NCI-H2081 (cell line): ENCODE measurements around the gene CACYBP.

Source experiments
- DNase-seq, 2 experiments: peaks; one replicate each; lab custom pipeline; 2025; lab: John Stamatoyannopoulos, UW

CACYBP gene

DNA sequence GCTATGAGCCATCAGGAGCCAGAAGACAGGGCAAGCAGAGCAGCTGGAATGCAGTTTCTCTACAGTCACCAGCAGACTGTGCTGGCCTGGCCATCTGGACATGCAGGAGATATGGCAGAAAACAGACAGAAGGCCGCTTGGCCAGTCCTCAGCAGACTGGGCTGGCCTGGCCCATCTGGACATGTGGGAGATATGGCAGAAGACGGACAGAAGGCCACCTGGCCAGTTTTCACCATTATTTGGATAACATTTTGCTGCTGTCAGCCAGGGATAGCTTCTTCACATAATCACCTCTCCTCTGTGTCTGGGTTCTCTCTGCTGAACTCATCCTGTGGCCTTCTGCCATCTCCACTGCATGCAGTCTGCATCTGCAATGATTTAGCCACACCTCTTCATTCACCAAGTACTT lies 25.0 kb upstream of the CACYBP start:
- no peak for DNase-seq

DNA sequence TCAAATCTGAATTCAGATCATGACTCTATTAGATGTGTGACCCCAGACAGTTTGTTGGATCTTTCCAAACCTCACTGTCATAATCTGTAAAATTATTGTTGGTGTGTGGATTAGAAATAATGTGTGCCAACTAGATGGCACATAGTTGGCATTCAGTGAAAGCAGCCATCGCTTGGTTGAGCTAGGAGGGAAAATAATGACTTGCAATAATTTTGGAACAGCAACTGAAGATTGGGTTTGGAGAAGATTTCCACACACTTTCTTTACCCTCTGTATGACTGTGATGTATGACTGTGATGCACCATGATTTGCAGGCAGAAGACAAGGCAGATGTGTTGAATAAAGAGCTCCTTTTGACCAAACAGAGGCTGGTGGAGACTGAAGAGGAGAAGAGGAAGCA lies 24.0 kb upstream of the CACYBP start:
- DNase-seq, result no peak

DNA sequence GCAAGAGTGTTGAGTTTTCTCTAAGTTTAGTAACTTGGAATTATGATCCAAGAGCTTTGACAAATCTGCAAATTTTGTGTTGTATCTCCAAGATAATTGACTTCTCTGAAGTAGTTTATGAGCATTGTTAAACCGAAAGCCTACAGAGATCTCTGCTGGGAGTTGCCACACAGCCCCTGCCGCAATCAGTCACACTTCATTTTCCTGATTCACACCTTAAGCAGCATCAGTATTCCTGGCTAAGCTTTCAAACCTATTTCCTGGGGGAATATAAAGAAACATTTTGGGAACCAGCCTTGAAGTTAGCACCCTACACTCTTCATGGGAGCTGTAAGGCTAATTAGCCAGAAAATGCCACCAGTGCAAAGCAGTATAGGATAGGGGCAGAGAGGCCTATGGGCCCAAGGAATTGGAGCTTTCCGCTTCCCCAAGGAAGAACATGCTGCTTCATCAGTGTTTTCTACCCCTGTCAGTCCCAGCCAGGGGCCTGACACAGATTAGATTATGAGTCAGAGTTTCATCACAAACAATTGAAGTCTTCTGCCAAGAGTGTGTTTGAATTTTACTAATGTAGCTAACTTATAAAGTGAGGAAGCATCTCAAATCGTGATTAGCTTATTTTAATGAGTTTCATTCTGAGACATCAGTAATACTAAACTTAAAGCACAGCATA lies 23.2 kb upstream of the CACYBP start:
- DNase-seq, result no peak

DNA sequence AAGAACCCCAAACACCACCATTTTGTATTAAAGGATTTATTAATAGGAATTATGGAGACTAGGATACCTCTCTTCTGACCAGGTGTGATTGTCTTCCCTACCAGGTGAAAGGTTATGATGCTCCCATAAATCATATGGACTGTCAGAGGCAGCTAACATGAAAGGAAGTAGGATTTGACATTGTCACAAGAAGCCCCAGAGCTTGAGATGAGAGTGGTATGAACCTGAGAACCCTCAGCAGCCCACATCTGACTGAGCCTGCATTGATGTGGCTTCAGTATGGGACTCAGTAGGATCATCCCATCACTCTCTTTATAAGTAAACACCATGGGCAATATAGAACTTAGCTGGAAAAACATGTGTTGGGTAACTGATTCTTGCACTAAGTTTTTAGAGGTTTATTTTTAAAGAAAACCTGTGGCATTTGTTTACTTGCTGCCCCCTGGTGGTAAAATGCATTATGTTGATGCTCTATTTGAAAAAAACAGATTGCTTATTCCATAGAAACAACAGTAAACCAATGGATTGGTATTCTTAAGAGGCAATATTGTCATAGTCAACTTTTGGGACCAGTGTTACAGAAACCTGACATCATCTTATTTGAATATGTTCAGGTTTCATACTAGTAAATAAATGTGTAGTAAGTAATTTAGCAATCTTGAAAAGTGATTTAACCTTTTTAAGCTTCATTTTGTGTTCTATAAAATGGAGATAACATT lies 16.6 kb upstream of the CACYBP start:
- peak; percentile 28 to 55 for DNase-seq

DNA sequence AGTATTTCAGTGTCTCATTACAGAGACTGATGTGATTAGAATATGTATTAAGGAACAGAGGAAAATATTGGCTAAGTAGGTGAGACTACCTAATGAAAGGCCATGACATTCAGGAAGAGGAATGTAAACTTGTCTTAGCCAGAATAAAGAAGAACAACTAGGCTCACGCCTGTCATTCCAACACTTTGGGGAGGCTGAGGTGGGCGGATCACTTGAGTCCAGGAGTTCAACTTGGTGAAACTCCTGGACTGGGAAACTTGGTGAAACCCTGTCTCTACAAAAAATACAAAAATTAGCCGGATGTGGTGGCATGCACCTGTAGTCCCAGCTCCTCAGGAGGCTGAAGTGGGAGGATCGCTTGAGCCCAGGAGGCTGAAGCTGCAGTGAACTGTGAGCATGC lies 14.8 kb upstream of the CACYBP start:
- no peak for DNase-seq

DNA sequence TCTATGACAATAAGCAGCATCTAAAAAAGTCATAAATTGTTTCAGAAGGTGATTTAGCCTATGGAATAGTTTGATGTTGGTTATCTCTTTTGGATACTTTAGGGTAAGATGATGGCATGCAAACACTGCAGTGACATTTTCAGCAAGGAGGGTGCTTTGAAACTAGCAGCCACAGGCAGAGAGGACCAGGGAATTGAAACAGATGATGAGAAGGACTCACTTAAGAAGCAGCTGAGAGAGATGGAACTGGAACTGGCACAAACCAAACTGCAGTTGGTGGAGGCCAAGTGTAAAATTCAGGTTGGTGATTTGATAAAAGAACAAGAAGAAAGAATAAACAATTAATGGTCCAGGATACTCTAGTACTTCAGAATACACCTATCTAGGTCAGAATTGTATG lies 11.2 kb upstream of the CACYBP start:
- no peak for DNase-seq

DNA sequence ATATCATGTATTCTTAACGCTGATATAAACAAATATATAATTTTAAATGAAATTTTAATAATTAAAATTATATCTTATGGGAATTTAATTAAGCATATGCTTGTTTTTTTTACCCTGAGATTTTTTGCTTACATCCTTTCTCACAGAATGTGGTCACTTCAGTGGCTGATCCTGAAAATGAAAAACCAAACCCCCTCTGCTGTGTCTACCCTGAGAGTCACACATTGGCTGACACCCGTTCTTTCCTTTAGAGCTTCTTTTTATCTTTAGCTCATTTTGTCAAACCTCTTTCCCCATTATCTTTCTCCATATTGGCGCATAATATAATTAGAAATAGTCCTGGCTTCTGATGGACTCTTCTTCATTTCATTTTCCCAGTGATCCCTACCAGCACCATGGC lies 10.8 kb upstream of the CACYBP start:
- no peak for DNase-seq

DNA sequence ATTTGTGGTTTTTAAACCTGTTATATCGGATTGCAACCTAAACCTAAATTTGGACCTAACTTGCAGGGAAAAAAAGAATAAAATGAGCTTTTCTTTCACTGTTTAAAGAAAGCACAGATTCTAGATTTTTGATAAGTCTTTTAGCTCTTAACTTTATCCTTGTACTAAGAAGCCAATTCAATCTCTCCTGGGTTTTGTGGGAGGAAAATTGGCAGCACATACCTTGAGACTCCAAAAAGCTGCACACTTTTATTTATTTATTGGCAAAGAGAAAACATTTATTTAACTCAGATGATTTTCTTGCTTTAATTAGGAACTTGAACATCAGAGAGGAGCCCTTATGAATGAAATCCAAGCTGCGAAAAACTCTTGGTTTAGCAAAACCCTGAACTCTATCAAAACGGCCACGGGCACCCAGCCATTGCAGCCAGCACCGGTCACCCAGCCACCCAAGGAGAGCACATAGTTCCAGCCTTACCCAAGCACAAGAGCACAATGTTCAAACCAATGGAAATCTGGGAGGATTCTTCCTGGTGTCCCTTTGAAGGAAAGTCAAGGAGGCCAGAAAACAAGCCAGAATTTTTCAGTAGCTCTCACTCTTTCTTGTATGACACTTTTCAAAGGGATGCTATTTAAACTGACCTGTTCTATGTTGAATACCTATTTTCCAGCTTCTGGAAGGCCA lies 10.1 kb upstream of the CACYBP start:
- DNase-seq, result no peak

DNA sequence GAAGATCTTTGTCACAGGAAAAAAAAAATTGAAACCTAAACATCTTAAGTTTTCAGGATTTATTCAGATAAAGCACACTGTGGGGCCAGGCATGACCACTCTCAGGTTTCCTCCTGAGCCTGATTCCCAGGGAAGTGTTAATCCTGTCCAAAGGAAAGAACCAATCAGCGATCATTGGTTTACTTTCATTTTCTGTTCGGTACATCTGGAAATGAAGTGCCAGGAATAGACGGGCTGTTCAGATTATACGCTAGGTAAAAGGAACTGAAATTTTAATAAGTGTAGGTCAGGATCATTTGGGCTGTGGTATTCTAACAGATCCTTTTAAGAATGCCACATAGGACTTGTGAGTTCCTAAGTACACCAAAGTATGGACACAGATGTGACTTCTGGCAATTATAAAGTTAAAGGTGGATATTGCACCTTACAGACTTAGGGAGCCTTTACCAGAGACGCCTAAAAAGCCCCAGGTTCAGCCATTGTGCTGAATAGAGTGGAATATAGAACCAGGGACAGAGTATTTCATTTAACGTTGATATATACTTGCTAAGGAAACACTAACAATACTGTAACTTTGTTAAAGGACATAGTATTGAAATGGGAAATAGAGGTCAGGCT lies 9.3 kb upstream of the CACYBP start:
- peak in 1 of 2 experiments; percentile 38 for DNase-seq

DNA sequence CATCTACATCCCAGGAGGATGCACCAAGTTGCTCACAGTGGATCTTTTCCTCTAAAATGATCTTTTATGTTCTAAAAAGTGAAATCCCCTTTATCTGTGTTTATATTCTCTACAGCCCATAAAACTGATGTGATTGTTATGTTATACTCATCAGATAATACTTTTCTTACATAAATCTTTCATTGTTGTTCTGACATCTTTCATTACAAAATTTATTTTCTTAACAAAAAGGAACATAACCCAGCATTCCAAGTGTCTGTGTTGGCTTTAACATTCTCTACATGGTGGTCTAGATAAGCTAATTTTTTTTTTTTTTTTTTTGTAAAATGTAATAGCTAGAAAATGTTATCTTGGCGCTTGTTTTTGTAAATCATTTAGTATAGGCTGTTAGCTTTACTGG lies 8.3 kb upstream of the CACYBP start:
- no peak for DNase-seq

DNA sequence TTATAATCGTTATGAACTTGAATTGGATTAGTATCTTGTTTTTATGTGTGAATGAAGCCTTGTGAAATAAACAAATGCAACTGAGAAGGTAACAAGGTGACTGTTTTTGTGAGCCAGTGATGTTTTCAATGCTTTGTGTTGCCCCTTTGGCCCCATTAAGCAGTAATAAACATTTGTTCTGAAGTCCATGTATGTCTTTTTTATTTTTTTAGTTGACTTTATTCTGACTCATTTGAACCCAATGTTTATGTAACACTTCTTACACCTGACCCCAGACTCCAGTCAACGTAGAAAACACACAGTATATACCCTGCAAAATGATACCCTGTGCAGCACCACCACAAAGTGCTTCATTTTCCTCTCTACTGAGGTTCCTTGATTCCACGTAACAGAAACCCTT lies 4.6 kb upstream of the CACYBP start:
- no peak for DNase-seq

DNA sequence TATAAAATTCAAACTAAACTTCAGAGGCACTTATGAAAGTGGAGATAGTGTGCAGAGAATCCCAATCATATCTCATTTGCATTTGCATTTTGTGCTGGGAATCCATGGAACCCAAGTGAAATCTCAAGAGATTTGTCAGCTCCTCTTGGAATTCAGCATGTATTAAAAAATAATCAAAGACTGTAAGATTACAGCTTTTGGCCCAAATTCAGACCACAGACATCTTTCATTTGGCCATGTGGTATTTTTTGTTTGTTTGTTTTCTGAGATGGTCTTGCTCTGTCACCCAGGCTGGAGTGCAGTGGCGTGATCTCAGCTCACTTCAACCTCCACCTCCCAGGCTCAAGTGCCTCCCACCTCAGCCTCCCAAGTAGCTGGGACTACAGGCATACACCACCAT lies 3.8 kb upstream of the CACYBP start:
- DNase-seq, result no peak

DNA sequence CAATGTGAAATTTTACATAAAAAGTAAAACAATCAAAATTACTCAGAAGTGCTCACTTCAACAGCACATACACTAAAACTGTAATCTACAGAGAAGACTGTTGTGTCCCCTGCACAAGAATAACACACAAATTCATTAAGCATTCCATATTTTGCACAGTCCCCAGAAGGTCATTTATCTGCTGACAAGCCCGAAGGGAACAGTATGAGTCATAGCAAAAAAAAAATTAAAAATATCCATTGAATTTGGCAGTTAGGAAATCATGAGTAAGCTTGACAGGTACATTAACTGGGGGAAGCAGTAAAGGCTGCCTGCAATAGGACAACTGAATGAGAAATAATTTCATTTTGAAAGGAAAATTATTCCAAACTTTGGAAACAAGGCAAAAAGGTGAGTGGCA lies 3.3 kb upstream of the CACYBP start:
- no peak for DNase-seq

DNA sequence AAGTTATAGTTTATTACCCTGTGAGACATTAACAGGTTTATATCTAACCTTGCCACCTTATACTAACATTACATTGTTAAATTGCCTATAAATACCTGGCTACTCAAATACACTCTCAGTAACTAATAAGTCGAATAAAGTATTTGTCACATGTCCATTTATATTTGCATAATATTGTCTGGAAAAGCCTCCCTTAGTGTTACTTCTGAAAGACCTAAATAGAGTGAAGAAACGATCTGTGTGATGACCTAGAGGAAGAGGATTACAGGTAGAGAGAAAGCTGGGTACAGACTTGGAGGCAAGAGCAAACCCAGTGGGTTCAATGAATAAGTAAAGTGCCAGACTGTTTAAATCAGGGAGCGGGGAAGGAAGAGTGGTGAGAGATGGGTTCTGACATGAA lies 2.7 kb upstream of the CACYBP start:
- no peak for DNase-seq

DNA sequence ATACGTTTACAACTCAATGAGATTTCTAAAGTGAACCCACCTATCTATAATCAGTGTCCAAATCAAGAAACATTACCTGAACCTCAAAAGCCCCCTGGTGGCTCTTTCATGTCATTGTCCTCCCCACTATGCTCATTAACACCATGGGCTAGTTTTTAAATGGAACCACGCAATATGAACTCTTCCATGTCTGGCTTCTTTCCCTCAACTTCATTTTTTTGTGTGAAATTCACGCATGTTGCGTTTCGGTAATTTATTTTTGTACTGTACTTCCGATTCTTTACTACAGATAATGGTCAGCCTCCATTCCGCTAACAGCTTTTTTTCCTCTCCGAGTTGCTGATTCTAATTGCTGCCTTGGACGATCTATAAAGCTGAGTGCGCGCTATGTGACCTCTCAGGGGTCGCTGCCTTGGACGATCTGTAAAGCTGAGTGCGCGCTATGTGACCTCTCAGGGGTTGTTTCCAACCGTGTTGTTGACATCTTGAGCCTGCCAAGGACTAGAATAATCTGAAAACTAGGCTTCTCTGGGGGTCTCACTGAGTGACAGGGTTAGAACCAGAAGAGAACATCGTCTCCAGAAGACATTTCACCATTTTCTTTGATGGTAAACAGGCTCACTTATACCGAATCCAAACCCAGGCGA lies 1.1 kb upstream of the CACYBP start:
- DNase-seq, result peak; percentile 82 to 86

DNA sequence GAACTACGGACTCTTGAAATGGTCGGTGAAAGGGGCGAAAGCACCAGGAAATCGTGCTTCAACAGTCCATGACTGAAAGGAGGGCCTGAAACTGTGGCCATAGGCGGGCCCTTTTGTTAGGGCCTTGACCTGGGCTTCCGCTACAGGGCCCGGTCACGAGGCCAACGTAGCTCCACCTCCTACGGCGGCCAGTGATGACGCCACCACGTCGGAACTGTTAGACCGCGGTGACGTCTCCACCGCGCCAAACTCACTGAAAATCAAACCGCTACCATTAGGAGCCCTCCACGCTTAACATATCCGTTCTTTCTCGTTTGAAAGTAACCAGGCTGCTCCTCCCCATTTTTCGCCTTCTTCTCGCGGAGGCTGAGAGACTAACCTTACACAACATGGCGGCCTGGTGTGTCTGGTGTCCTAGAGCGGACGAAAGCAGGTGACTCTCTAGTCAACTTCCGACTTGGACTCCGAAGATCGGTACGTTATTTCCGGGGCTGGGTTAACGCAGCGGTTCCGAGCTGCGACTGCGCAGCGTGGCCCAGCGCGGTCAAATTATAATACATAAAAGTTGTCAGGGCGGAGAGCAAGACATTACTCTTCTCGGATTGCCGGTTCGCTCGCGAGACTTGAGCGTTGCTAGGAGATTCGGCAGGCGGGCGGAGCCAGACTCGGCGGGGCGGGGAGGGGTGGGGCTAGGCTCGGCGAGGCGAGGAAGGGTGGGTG lies 371 bp upstream of the CACYBP start:
- DNase-seq, result peak; percentile 99

DNA sequence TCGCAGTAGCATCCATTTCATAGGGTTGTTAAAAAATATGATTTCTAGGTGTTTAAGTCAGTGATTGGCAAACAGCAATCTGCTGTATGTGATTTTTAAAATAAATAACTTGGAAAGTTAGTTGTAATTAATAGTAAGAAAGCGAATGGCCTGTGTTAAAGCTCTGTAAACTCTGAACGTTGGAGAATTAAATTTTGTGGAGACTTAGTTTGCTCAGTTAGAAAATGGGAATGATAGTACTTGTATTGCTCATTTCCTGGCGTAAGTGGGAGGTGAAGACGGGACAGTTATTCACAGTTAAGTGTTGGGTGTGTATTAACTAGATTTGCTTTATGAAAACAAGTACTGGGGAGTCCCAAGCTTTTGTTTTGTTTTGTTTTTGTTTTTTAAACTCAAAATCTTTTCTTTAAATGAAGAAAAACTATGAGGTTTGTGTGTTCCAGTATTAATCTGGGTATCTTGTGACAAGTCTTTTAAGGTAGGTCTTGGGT lies 995 bp downstream of the CACYBP start:
- DNase-seq, result no peak

DNA sequence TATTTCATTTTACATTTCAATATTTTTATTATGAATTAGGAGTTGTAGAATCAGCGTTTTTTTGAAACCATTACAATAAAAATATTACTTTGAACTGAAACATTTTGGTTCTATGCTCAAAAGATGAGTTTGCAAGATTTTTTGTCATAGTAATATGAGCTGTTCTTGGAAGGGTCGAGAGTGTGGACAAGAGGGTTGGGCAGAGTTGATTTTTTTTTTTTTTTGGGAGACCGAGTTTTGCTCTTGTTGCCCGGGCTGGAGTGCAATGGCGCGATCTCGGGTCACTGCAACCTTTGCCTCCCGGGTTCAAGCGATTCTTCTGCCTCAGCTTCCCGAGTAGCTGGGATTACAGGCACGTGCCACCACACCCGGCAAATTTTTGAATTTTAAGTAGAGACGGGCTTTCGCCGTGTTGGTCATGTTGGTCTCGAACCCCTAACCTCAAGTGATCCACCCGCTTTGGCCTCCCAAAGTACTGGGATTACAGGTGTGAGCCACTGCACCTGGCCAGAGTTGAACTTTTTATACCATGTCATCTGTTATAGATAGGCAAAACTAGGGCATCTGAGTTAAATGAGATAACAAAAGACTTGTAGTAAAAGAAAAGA lies 3.3 kb downstream of the CACYBP start:
- DNase-seq, result no peak

DNA sequence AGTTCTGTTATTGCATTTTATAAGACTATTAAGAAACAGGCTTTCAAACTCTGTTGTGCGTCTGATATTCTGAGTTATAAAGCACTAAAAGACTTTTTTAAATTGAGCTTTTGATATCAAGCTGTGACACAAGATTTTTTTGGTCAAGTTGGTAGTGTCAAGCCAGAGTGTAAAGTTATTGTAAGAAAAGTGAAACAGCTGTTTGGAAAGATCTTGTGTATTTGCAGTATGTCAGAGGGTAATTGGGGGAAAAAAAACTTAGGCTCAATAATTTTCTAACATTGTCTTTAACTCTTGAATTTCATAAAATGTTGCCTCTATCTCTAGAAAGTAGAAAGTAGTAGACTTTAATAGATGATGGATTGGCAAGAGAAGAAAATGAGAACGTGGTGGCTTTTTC lies 3.8 kb downstream of the CACYBP start:
- DNase-seq, result no peak

DNA sequence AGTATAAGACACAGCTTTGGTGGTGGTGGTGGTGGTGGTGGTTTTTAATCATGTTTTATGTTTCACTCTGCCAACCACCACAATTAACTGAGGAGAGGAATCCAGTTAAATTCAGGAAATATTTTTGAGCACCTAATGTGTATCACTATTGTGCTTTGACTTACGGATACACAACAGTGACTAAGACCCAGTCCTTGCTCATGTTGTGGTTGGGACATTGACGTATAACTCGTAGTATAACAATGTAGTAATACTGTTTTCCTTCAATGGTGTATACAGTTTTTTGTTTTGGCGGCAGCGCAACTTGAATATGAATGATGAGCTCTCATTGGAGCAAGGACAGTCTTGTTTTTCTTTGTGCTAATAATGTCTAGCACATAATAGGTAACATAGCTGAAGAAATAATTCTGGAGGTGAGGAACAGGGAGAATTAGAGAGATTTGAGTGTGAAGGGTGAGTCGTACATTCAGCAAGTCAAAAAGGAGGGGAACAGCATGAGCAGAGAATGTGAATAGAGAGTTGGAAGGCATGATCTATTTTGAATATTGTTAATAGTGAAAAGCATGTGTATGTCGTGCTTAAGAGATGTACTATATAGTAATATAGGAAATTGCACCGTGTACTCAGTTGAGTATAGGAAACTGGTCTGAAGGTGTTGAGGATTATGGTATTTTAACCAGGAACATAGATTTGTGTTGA lies 5.5 kb downstream of the CACYBP start:
- no peak for DNase-seq

DNA sequence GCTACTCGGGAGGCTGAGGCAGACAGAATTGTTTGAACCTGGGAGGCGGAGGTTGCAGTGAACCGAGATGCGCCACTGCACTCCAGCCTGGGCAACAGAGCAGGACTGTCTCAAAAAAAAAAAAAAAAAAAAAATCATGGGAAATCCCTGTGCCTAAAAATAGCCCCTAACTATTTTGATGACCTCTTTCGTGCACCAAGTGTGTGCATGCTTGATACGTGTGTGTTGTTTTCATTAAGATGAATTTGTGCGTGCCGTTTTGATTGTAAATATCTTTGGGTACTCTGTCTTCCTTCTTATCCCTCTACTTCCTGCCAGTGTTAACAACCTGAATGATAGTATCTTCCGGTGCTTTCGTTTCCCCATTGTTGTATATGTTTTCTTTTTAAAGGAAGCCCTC lies 9.8 kb downstream of the CACYBP start:
- no peak for DNase-seq
